RPMI8226 (cell line): ENCODE measurements around the gene IFT27.

Source experiments
- DNase-seq: peaks from one replicate; pipeline ENCODE4 v3.0.0-alpha.2; 2015

The IFT27 gene

DNA sequence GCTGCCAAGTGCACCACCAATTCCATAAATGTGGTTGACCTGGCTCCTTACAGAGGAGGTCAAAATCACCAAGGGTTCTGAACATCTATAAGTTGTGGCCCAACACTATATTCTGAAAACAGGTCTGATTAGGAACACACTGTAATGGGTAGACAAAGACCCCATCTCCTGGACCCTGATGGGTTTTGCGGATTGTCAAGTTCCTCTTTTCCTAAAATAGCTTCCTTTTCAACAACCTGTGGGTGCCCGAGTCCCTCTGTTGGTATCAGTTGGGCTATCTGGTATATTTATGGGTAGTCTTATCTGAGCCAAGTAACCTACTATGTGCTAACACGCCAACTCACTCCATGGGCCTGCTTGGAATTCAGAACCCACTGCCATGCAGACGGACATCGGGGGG is 62.5 kb downstream of the IFT27 start:
- DNase-seq, result no peak
